LNCaP clone FGC (cell line): ENCODE measurements around the gene PAF1.

Experiments
- DNase-seq: peaks from one replicate; pipeline ENCODE4 v3.0.0-alpha.2; 2011; ENCODE audit warnings: low read depth
- H3K4me3 ChIP-seq: 2 replicates; pipeline ENCODE4 v1.5.1; 2011; ENCODE audit warnings: mild to moderate bottlenecking, low read depth, low read length, control low read depth
- TF ChIP-seq, protein P1 (sequence below): IDR thresholded peaks from 2 replicates; pipeline ENCODE4 v1.5.1; 2012; ENCODE audit warnings: mild to moderate bottlenecking; ENCODE audit not compliant: control insufficient read depth, insufficient read depth; ENCODE audit errors: extremely low read depth

The PAF1 gene

DNA sequence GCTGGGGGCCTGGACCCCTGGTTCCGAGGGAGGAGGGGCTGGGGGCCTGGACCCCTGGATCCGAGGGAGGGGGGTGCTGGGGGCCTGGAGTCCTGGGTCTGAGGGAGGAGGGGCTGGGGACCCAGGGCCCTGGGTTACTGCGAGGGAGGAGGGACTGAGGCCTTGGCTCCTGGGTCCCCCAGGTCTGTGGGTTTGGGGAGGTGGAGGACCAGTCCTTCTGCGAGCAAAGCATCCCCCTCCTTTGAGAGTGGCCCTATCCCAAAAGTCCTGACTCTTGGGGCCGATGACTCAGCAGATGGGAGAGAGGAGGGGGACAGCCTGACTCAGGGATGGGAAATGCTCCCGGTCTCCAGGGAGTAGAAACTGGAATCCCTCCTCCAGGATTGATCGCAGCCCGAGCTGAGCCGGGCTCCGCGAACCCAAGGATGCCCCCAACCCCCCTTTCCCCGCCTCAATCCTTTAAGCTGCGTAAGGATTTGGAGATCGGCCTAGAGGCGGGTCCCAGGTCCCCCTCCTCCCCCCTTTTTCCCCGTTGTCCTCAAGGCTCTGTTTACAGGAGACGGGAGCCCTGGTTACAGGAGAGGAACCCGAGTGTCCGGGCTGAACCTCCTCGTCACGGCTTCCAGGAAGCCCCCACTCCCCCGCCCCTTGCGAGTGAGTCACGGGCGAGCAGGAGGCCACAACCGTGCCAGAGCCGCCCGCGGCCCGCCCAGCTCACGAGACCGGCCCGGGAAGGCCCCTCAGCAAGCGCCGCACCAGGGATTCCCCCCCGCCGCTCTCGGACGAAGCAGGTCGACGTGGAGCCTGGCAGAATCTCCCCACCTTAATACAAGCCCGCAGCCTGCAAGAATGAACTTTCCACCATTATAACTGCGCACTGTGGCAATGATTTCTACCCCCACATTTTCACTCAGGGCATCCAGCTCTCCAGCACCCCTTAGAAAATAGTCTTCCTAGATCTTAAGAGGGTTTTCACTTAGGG is 12.7 kb upstream of the PAF1 start:
- DNase-seq = no peak
- peak overlapping the region; percentile 54 for H3K4me3 ChIP-seq

DNA sequence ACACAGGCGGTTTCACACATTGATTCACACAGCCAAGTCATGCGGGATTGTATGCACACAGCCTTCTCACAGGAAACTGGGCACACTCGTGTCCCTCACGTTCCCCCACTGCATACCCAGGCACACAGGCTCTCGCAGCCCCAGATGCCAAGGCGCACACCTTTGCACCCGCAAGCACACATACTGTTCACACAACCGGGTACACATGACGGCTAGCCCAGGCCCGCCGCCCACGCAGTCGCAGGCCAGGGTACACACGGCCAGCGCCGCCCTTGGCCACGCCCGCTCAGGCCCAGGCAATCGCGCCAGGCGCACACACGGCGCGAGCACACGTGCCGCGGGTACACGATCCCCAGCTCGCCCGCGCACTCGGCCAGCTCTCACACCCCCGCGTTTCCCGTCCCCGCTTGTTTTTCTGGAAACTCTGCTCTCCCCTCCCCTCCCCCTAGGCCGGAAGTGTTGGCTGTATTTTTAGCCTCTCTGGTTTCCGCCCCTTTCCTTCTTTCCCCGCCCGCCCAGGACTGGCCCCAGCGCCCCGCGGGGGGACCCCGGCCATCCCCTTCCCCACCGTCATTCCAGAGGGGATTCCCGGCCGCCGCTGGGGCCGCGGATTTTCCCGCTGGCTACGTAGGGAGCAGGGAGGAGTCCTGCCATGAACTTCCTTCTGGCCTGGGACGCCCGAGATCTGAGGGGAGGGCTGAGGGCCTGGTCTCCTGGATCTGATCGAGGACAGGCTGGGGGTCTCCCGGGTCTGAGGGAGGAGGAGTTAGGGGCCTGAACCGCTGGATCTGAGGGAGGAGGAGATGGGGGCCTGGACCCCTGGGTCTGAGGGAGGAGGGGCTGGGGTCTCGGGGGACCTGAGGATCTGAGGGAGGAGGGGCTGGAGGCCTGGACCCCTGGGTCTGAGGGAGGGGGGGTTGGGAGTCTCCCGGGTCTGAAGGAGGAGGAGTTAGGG is 11.7 kb upstream of the PAF1 start:
- TF ChIP-seq, protein P1, sequence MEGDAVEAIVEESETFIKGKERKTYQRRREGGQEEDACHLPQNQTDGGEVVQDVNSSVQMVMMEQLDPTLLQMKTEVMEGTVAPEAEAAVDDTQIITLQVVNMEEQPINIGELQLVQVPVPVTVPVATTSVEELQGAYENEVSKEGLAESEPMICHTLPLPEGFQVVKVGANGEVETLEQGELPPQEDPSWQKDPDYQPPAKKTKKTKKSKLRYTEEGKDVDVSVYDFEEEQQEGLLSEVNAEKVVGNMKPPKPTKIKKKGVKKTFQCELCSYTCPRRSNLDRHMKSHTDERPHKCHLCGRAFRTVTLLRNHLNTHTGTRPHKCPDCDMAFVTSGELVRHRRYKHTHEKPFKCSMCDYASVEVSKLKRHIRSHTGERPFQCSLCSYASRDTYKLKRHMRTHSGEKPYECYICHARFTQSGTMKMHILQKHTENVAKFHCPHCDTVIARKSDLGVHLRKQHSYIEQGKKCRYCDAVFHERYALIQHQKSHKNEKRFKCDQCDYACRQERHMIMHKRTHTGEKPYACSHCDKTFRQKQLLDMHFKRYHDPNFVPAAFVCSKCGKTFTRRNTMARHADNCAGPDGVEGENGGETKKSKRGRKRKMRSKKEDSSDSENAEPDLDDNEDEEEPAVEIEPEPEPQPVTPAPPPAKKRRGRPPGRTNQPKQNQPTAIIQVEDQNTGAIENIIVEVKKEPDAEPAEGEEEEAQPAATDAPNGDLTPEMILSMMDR = no peak
- peak; percentile 63 for DNase-seq
- H3K4me3 ChIP-seq = peak overlapping the region; percentile 54

More for the DNA sequence above, 12.7 kb upstream of the PAF1 start:
- TF ChIP-seq, protein P1 = no peak

DNA sequence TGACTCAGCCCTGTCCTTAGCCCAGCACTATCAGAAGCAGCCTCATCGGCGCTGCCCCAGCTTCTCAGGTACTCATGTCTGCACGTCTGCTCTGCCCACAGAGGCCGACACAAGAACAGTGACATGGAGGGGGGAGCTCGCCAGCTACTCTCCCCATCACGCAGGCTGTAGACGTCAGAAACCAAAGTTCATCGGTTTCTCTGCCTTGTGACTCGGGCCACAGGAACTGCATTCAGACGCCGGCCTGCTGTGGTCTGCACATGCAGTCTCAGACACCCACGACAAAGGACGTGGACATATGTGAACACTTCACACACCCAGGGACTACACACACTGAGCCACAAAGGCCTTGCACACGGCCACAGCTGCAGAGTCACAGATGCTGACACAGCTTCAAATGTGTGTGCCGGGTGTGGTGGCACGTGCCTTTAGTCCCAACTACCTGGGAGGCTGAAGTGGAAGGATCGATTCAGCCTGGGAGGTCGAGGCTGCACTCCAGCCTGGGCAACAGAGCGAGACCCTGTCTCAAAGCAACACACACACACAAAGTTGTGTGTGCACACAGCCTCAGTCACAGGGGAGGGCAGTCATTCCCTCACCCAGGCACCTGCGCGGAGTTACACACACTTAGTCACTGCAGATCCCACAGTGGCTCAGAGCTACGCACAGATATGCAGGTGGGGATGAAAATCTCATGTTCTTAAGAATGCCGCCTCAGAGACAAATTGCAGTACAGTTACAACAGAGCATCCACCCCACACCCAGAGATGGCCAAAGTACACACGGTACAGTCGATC is 10.8 kb upstream of the PAF1 start:
- TF ChIP-seq, protein P1 = no peak
- no peak for DNase-seq
- H3K4me3 ChIP-seq = peak overlapping the region; percentile 54

DNA sequence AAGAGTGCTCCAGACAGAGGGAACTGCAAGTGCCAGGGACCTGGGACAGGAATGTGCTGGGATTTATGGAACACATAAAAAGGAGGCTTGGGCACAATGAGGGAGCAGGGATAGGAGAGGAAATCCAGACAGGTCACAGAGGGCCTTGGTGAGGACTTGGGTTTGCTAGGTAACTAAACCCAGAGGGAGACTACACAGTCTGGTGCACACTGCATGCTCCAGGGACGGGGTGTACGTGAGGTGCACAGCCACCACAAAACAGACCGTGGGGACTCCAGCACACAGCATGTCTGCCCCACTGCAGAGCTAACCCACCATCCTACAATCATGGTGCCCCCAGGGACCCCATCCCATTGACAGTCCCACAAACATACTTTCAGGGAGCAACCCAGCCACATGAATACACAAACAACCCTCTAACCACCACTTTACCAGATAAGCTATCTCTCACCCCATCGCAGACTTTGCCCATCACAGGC is 10.2 kb upstream of the PAF1 start:
- H3K4me3 ChIP-seq = no peak overlapping the region
- TF ChIP-seq, protein P1 = no peak
- no peak for DNase-seq

DNA sequence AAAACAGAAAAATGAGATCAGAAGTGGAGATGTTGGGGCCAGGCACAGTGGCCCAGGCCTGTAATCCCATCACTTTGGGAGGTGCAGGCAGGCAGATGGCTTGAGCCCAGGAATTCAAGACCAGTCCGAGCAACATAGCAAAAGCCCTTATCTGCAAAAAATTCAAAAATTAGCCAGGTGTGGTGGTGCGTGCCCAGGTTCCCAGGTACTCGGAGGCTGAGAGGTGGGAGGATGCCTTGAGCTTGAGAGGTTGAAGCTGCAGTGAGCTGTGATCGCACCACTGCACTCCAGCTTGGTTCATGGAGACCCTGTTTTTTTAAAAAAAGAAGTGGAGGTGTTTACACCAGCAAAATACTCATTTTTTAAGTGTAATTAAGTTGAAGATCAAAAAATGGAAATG is 9.2 kb upstream of the PAF1 start:
- TF ChIP-seq, protein P1 = no peak
- DNase-seq = no peak
- no peak overlapping the region for H3K4me3 ChIP-seq

DNA sequence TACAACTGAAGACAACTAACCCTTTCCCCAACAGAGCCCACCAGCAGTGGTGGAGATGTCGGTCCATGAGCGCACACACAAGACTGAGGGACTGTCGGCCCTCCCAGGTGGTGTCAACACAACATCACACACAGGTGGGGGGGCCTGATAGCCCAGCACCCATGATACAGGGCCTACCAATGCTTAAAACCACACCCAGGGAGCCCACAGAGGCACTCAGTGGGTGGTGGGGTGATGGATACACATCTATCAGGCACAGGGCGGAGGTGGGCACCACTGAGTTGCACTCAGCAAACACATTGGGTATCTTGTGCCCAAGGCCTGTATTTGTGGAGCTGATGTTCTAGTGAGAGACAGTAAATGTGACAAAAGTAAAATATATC is 8.8 kb upstream of the PAF1 start:
- no peak overlapping the region for H3K4me3 ChIP-seq
- TF ChIP-seq, protein P1 = no peak
- DNase-seq = no peak
